Prostate gland (tissue), 2 donors: Measurements from ENCODE around the gene ULK4.

ENCODE experiments used
- CTCF ChIP-seq, 4 experiments: fragments of 200-600 bp in 2 of 4; fragments of 450-650 bp in 2 of 4; sonication (generic) in 2 of 4; IDR thresholded peaks; 1 replicate in 3 of 4; 2 replicates in 1 of 4; pipeline ENCODE4 v1.5.1; 2016 to 2019; ENCODE audit warnings: antibody characterized with exemption in 4 of 4, mild to moderate bottlenecking in 2 of 4, moderate library complexity in 2 of 4
- POLR2A ChIP-seq: fragments of 450-650 bp; IDR thresholded peaks from one replicate; pipeline ENCODE4 v1.6.1; 2016; ENCODE audit warnings: antibody characterized with exemption, mild to moderate bottlenecking
- POLR2AphosphoS5 ChIP-seq: sonication (generic); formaldehyde crosslinking; IDR thresholded peaks from one replicate; pipeline ENCODE4 v1.6.1; 2017; ENCODE audit warnings: antibody characterized with exemption

GRCh38 chr3:41288785-41289184 lies 673.1 kb downstream of the ULK4 start:
- TF ChIP-seq CTCF (IDR thresholded peaks at IDR 0.05) (no peak), POLR2A (no peak), POLR2AphosphoS5 (no peak)
